ENCODE results near the gene FALEC. TPM values are rescaled to one million over a fixed set of nuclear protein-coding genes. Genes with fewer than 3 reads are reported as not detected.

The FALEC gene
- total and polyA plus RNA-seq, 3 experiments from 2014 or later: not detected

- H3K36me3 Mint-ChIP-seq: peaks cover 0 to 9% (median 4%) of the 10 kb centered on the region in 3 donors
- no peaks in the 10 kb centered on the region for H3K36me3 ChIP-seq (ENCODE audit: insufficient read depth, low read length)
- no peaks in the 10 kb centered on the region for H3K27me3 ChIP-seq (ENCODE audit: insufficient read depth, low read length, poor library complexity, severe bottlenecking)
- H3K27ac Mint-ChIP-seq: no peak overlapping the region
- no peaks in the 10 kb centered on the region for H3K9me3 Mint-ChIP-seq
- peaks cover 7% of the 10 kb centered on the region for H3K4me1 ChIP-seq (ENCODE audit: insufficient read depth, low read length)
- H3K27me3 Mint-ChIP-seq: peaks cover 9 to 10% of the 10 kb centered on the region in 2 donors
- CTCF ChIA-PET: interaction anchor here (2.8 kb wide), 1 partner anchor 68 kb away, joined by 9 read pairs; no protein-coding TSS in a partner anchor
- H3K4me3 Mint-ChIP-seq: peak overlapping the region in 1 of 7 donors; percentile 27
- no peaks in the 10 kb centered on the region for H3K9me3 ChIP-seq (ENCODE audit: low read length)
- POLR2A ChIA-PET: interaction anchor here (1.1 kb wide), 1 partner anchor 11 kb away, joined by 3 read pairs; no protein-coding TSS in a partner anchor
- no peak for DNase-seq
- H3K4me1 Mint-ChIP-seq: peaks cover 15 to 35% (median 15%) of the 10 kb centered on the region in 3 donors
- peak overlapping the region; percentile 41 for H3K27ac ChIP-seq (ENCODE audit: low read depth, low read length)
- no peak overlapping the region for H3K4me3 ChIP-seq (ENCODE audit: low read length)
Observed at GRCh38 chr1:150552911-150553289, 37.3 kb downstream of the FALEC start.

- Mint-ChIP-seq H3K27ac (no peak overlapping the region), H3K4me1 (peaks cover 13 to 32% (median 13%) of the 10 kb centered on the region in 3 donors), H3K27me3 (peaks cover 5 to 7% of the 10 kb centered on the region in 2 donors), H3K4me3 (no peak overlapping the region), H3K36me3 (peaks cover 0 to 11% (median 4%) of the 10 kb centered on the region in 3 donors), H3K9me3 (no peaks in the 10 kb centered on the region)
- H3K4me3 ChIP-seq (ENCODE audit: low read length): no peak overlapping the region
- DNase-seq: no peak
- ChIA-PET POLR2A (interaction anchor here (1.1 kb wide), 1 partner anchor 10 kb away, joined by 3 read pairs; no protein-coding TSS in a partner anchor), CTCF (interaction anchor here (2.8 kb wide), 1 partner anchor 67 kb away, joined by 9 read pairs; no protein-coding TSS in a partner anchor)
- peaks cover 5% of the 10 kb centered on the region for H3K4me1 ChIP-seq (ENCODE audit: insufficient read depth, low read length)
- H3K36me3 ChIP-seq (ENCODE audit: insufficient read depth, low read length): no peaks in the 10 kb centered on the region
- H3K27me3 ChIP-seq (ENCODE audit: insufficient read depth, low read length, poor library complexity, severe bottlenecking): no peaks in the 10 kb centered on the region
- H3K9me3 ChIP-seq (ENCODE audit: low read length): no peaks in the 10 kb centered on the region
- H3K27ac ChIP-seq (ENCODE audit: low read depth, low read length): peak overlapping the region; percentile 41
Observed at GRCh38 chr1:150553392-150554085, 38.0 kb downstream of the FALEC start.

GRCh38 chr1:150554086-150554452 is 38.5 kb downstream of the FALEC start:
- Histone ChIP-seq H3K27me3 (ENCODE audit: insufficient read depth, low read length, poor library complexity, severe bottlenecking) (no peaks in the 10 kb centered on the region), H3K36me3 (ENCODE audit: insufficient read depth, low read length) (no peaks in the 10 kb centered on the region), H3K4me1 (ENCODE audit: insufficient read depth, low read length) (peaks cover 4% of the 10 kb centered on the region), H3K27ac (ENCODE audit: low read depth, low read length) (no peak overlapping the region), H3K4me3 (ENCODE audit: low read length) (no peak overlapping the region), H3K9me3 (ENCODE audit: low read length) (no peaks in the 10 kb centered on the region)
- no peak overlapping the region for H3K4me3 Mint-ChIP-seq
- DNase-seq: no peak
- peaks cover 4 to 6% of the 10 kb centered on the region in 2 donors for H3K27me3 Mint-ChIP-seq
- H3K9me3 Mint-ChIP-seq: no peaks in the 10 kb centered on the region
- H3K27ac Mint-ChIP-seq: no peak overlapping the region
- ChIA-PET POLR2A (interaction anchor here (0.6 kb wide), 1 partner anchor 74 kb away, joined by 3 read pairs; no protein-coding TSS in a partner anchor), CTCF (interaction anchor here (2.8 kb wide), 1 partner anchor 67 kb away, joined by 9 read pairs; no protein-coding TSS in a partner anchor)
- H3K36me3 Mint-ChIP-seq: peaks cover 0 to 11% (median 4%) of the 10 kb centered on the region in 3 donors
- peaks cover 11 to 31% (median 12%) of the 10 kb centered on the region in 3 donors for H3K4me1 Mint-ChIP-seq

DNA sequence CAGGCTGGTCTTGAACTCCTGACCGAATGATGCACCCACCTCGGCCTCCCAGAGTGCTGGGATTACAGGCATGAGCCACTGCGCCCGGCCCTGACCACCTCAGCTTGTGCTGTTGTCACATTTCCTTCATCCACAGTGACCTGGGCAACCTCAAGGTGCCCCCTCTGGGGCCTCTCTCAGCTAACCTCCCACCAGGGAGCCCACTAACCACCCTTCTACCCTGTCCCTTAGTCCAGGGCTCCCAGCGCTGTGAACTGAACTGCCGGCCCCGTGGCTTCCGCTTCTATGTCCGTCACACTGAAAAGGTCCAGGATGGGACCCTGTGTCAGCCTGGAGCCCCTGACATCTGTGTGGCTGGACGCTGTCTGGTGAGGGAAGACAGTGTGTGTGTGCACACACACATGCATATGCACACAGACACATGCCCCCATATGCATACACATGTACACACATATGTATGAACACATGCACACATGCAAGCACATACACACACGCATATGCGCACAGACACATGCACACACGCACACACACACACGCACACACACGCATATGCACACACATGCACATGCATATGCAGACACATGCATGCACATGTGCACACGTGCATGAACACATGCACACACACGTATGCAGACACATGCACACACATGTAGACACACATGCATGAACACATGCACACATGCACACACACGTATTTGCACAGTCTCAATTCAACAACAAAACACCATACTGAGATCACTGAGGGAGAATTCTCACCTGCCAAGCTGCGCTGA is 39.8 kb downstream of the FALEC start:
- Mint-ChIP-seq H3K27ac (peak overlapping the region in 2 of 8 donors; percentile 29 to 87), H3K4me3 (no peak overlapping the region), H3K4me1 (peaks cover 16 to 34% (median 19%) of the 10 kb centered on the region in 3 donors), H3K9me3 (no peaks in the 10 kb centered on the region), H3K27me3 (peaks cover 0 to 6% of the 10 kb centered on the region in 2 donors), H3K36me3 (peaks cover 0 to 11% (median 4%) of the 10 kb centered on the region in 3 donors)
- H3K27me3 ChIP-seq (ENCODE audit: insufficient read depth, low read length, poor library complexity, severe bottlenecking): no peaks in the 10 kb centered on the region
- no peaks in the 10 kb centered on the region for H3K36me3 ChIP-seq (ENCODE audit: insufficient read depth, low read length)
- no peak overlapping the region for H3K27ac ChIP-seq (ENCODE audit: low read depth, low read length)
- no peaks in the 10 kb centered on the region for H3K9me3 ChIP-seq (ENCODE audit: low read length)
- ChIA-PET POLR2A (no interaction called here), CTCF (interaction anchor here (0.6 to 1.3 kb wide), 3 partner anchors 23 to 205 kb away, joined by 3 to 4 read pairs (median 3); no protein-coding TSS in a partner anchor)
- no peak for DNase-seq
- peaks cover 14% of the 10 kb centered on the region for H3K4me1 ChIP-seq (ENCODE audit: insufficient read depth, low read length)
- no peak overlapping the region for H3K4me3 ChIP-seq (ENCODE audit: low read length)

DNA sequence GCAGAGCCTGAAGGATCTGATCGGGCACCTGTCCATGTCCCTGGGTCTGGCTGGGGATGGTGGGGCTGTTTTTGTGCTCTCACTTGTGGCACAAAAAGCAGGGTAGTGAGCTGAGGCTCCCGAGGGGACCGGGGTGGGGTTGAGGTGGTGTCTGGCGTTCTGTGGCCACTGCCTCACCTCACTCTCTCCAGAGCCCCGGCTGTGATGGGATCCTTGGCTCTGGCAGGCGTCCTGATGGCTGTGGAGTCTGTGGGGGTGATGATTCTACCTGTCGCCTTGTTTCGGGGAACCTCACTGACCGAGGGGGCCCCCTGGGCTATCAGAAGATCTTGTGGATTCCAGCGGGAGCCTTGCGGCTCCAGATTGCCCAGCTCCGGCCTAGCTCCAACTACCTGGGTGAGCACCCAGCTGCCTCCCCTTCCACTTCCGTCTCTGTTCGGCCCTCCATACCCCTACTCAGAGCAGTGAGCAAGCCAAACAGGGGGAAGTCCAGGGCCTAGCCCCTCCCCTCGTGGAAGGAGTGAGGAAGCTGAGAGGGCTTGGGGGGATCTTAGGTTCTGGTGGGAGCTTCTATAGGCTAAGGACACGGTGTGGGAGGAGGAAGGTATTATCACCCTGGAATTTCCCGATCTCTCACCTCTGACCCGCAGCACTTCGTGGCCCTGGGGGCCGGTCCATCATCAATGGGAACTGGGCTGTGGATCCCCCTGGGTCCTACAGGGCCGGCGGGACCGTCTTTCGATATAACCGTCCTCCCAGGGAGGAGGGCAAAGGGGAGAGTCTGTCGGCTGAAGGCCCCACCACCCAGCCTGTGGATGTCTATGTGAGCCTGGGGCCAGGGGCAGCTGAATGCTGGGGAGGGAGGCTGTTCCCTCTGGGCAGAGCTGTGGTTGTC is 40.7 kb downstream of the FALEC start:
- Histone ChIP-seq H3K9me3 (ENCODE audit: low read length) (no peaks in the 10 kb centered on the region), H3K4me3 (ENCODE audit: low read length) (no peak overlapping the region), H3K36me3 (ENCODE audit: insufficient read depth, low read length) (no peaks in the 10 kb centered on the region), H3K27me3 (ENCODE audit: insufficient read depth, low read length, poor library complexity, severe bottlenecking) (no peaks in the 10 kb centered on the region), H3K27ac (ENCODE audit: low read depth, low read length) (no peak overlapping the region), H3K4me1 (ENCODE audit: insufficient read depth, low read length) (peaks cover 17% of the 10 kb centered on the region)
- no peak for DNase-seq
- no peaks in the 10 kb centered on the region for H3K9me3 Mint-ChIP-seq
- peak overlapping the region in 2 of 7 donors; percentile 50 to 66 for H3K4me3 Mint-ChIP-seq
- ChIA-PET CTCF (interaction anchor here (1.0 to 1.3 kb wide), 2 partner anchors 22 to 37 kb away, joined by 3 to 4 read pairs; no protein-coding TSS in a partner anchor), POLR2A (no interaction called here)
- H3K36me3 Mint-ChIP-seq: peaks cover 0 to 11% (median 4%) of the 10 kb centered on the region in 3 donors
- H3K4me1 Mint-ChIP-seq: peaks cover 22 to 36% (median 24%) of the 10 kb centered on the region in 3 donors
- H3K27ac Mint-ChIP-seq: peak overlapping the region in 2 of 8 donors; percentile 1 to 33
- H3K27me3 Mint-ChIP-seq: peaks cover 0 to 3% of the 10 kb centered on the region in 2 donors

DNA sequence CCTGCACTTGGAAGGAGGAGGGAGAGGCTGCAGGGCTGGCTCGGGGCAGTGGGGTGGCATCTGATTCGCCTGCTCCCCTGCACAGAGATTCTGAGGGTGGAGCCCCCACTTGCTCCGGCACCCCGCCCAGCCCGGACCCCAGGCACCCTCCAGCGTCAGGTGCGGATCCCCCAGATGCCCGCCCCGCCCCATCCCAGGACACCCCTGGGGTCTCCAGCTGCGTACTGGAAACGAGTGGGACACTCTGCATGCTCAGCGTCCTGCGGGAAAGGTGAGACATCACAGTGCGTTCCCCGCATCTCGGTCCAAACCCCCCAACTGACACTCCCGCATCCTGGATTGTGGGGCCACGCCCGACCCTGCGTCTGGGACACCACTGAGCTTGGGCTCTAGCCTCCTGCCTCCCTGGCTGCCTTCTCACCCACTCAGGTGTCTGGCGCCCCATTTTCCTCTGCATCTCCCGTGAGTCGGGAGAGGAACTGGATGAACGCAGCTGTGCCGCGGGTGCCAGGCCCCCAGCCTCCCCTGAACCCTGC is 41.6 kb downstream of the FALEC start:
- no peak for DNase-seq
- no peaks in the 10 kb centered on the region for H3K9me3 Mint-ChIP-seq
- Histone ChIP-seq H3K27ac (ENCODE audit: low read depth, low read length) (no peak overlapping the region), H3K27me3 (ENCODE audit: insufficient read depth, low read length, poor library complexity, severe bottlenecking) (no peaks in the 10 kb centered on the region), H3K9me3 (ENCODE audit: low read length) (no peaks in the 10 kb centered on the region), H3K4me3 (ENCODE audit: low read length) (no peak overlapping the region), H3K4me1 (ENCODE audit: insufficient read depth, low read length) (peaks cover 16% of the 10 kb centered on the region), H3K36me3 (ENCODE audit: insufficient read depth, low read length) (no peaks in the 10 kb centered on the region)
- peaks cover 0 to 13% (median 4%) of the 10 kb centered on the region in 3 donors for H3K36me3 Mint-ChIP-seq
- no peak overlapping the region for H3K27ac Mint-ChIP-seq
- H3K4me1 Mint-ChIP-seq: peaks cover 20 to 33% (median 25%) of the 10 kb centered on the region in 3 donors
- CTCF ChIA-PET: interaction anchor here (1.8 to 8.7 kb wide), 3 partner anchors 7 to 62 kb away, joined by 4 to 244 read pairs (median 40); partner anchors contain the start of gene ADAMTSL4
- POLR2A ChIA-PET: no interaction called here
- no peak overlapping the region for H3K4me3 Mint-ChIP-seq
- H3K27me3 Mint-ChIP-seq: peaks cover 0 to 3% of the 10 kb centered on the region in 2 donors

- no peaks in the 10 kb centered on the region for H3K9me3 Mint-ChIP-seq
- CTCF ChIA-PET: interaction anchor here (1.8 to 9.1 kb wide), 5 partner anchors 8 to 70 kb away, joined by 4 to 325 read pairs (median 77); partner anchors contain the start of genes ADAMTSL4, ENSA and MCL1
- peaks cover 0 to 3% of the 10 kb centered on the region in 2 donors for H3K27me3 Mint-ChIP-seq
- Histone ChIP-seq H3K4me1 (ENCODE audit: insufficient read depth, low read length) (peaks cover 23% of the 10 kb centered on the region), H3K27ac (ENCODE audit: low read depth, low read length) (no peak overlapping the region), H3K27me3 (ENCODE audit: insufficient read depth, low read length, poor library complexity, severe bottlenecking) (no peaks in the 10 kb centered on the region), H3K9me3 (ENCODE audit: low read length) (no peaks in the 10 kb centered on the region), H3K4me3 (ENCODE audit: low read length) (no peak overlapping the region), H3K36me3 (ENCODE audit: insufficient read depth, low read length) (no peaks in the 10 kb centered on the region)
- H3K36me3 Mint-ChIP-seq: peaks cover 0 to 14% (median 4%) of the 10 kb centered on the region in 3 donors
- POLR2A ChIA-PET: interaction anchor here (11.0 kb wide), 1 partner anchor 18 kb away, joined by 486 read pairs; the partner anchor contains the start of gene MCL1
- DNase-seq: no peak
- peaks cover 25 to 35% (median 28%) of the 10 kb centered on the region in 3 donors for H3K4me1 Mint-ChIP-seq
- H3K27ac Mint-ChIP-seq: no peak overlapping the region
- H3K4me3 Mint-ChIP-seq: no peak overlapping the region
Observed at GRCh38 chr1:150557813-150558212, 42.3 kb downstream of the FALEC start.
